GM12878 (cell line): ENCODE results near the gene HMCN2. TPM values are rescaled to one million over a fixed set of nuclear protein-coding genes. Genes with fewer than 3 reads are reported as not detected.

ENCODE experiments used
- ATAC-seq: fragments of 200-7000 bp; cut with Tn5 transposase; 3 replicates; pipeline ENCODE4 v1.9.1; 2020; ENCODE audit warnings: mild to moderate bottlenecking, moderate library complexity
- BruUV-seq: library from RNA; stranded (reverse); fragments of 400-500 nt; replicated peaks from 2 replicates; lab custom pipeline; 2021; lab: Mats Ljungman, UMichigan
- CTCF ChIA-PET: fragments of 300-600 bp; sonication (Branson Sonifier 250); formaldehyde crosslinking; extraction: SDS; loops from one replicate; lab custom pipeline; 2021; ENCODE audit warnings: inconsistent platforms; lab: Yijun Ruan, JAX
- POLR2A ChIA-PET: fragments of 350-600 bp; formaldehyde crosslinking; extraction: SDS; loops from one replicate; lab custom pipeline; 2021; ENCODE audit warnings: inconsistent platforms; lab: Charles Lee
- RAD21 ChIA-PET: fragments of 300-600 bp; sonication (Branson Sonifier 250); formaldehyde crosslinking; loops from one replicate; lab custom pipeline; 2023; ENCODE audit warnings: antibody characterized with exemption; ENCODE audit not compliant: unreplicated experiment; lab: Charles Lee
- SMC1A ChIA-PET: fragments of 300-600 bp; sonication (Branson Sonifier 250); formaldehyde crosslinking; loops from one replicate; lab custom pipeline; 2023; ENCODE audit not compliant: unreplicated experiment, uncharacterized antibody; lab: Charles Lee
- DNase-seq: peaks from one replicate; pipeline ENCODE4 v3.0.0-alpha.2; 2011; ENCODE audit warnings: low read depth, low spot score
- FAIRE-seq: peaks from 3 replicates; lab custom pipeline; 2011; peaks lifted over from hg19 to GRCh38; lab: Jason Lieb, UNC
- H2AFZ ChIP-seq: 2 replicates; pipeline ENCODE4 v1.6.0; 2011; ENCODE audit warnings: low read depth, low read length, control low read depth; ENCODE audit not compliant: control insufficient read depth
- H3K27ac ChIP-seq: 2 replicates; pipeline ENCODE4 v1.5.1; 2011; ENCODE audit warnings: control low read depth; ENCODE audit not compliant: control insufficient read depth, insufficient read depth
- H3K27me3 ChIP-seq, 2 experiments: replicated peaks in 1 of 2; 2 replicates each; pipeline versions ENCODE4 v1.6.0 to v1.6.1; 2011; ENCODE audit warnings: low read length in 1 of 2; ENCODE audit not compliant: control insufficient read depth in 2 of 2, insufficient read depth in 2 of 2
- H3K36me3 ChIP-seq, 2 experiments: 2 replicates each; pipeline ENCODE4 v1.5.1; 2011; ENCODE audit warnings: low read length in 1 of 2; ENCODE audit not compliant: control insufficient read depth in 2 of 2, insufficient read depth in 2 of 2
- H3K4me1 ChIP-seq: 2 replicates; pipeline ENCODE4 v1.6.1; 2011; ENCODE audit warnings: mild to moderate bottlenecking, low read length, moderate library complexity, mixed read lengths; ENCODE audit not compliant: control insufficient read depth, insufficient read depth
- H3K4me2 ChIP-seq: 2 replicates; pipeline ENCODE4 v1.6.0; 2011; ENCODE audit warnings: control low read depth; ENCODE audit not compliant: control insufficient read depth, insufficient read depth
- H3K4me3 ChIP-seq: fragments of 200-600 bp; sonication (generic); 2 replicates; pipeline ENCODE4 v1.5.1; 2016
- H3K79me2 ChIP-seq: 2 replicates; pipeline ENCODE4 v1.6.0; 2011; ENCODE audit warnings: low read length; ENCODE audit not compliant: control insufficient read depth, insufficient read depth
- H3K9ac ChIP-seq: 2 replicates; pipeline ENCODE4 v1.8.0; 2011; ENCODE audit warnings: low read length, control low read depth, mixed read lengths; ENCODE audit not compliant: control insufficient read depth, insufficient read depth
- H3K9me3 ChIP-seq: replicated peaks from 3 replicates; pipeline ENCODE4 v1.5.1; 2011; ENCODE audit warnings: mild to moderate bottlenecking, low read length; ENCODE audit not compliant: control insufficient read depth, insufficient read depth
- H4K20me1 ChIP-seq: 2 replicates; pipeline ENCODE4 v1.6.0; 2011; ENCODE audit not compliant: control insufficient read depth, insufficient read depth
- BHLHE40 ChIP-seq, 2 experiments: fragments of 450-650 bp in 1 of 2; IDR thresholded peaks; 2 replicates each; pipeline ENCODE4 v1.6.1; 2011 to 2017; ENCODE audit warnings: low read depth in 2 of 2, borderline replicate concordance in 1 of 2, improper control_type of control experiment in 1 of 2, low read length in 1 of 2, mild to moderate bottlenecking in 1 of 2
- HDAC2 ChIP-seq: fragments of 200-600 bp; sonication (generic); IDR thresholded peaks from 2 replicates; pipeline ENCODE4 v1.6.1; 2017
- JUND ChIP-seq: IDR thresholded peaks from 2 replicates; pipeline ENCODE4 v1.6.1; 2012; ENCODE audit warnings: low read depth, mild to moderate bottlenecking, low read length, improper control_type of control experiment, moderate library complexity
- LARP7 ChIP-seq: fragments of 450-650 bp; IDR thresholded peaks from 2 replicates; pipeline ENCODE4 v1.6.1; 2017; ENCODE audit warnings: mild to moderate bottlenecking
- NKRF ChIP-seq: fragments of 450-650 bp; conservative IDR thresholded peaks from 2 replicates; pipeline ENCODE4 v1.6.1; 2017; ENCODE audit warnings: mild to moderate bottlenecking, moderate library complexity
- NR2C2 ChIP-seq: IDR thresholded peaks from 2 replicates; pipeline ENCODE4 v1.6.1; 2011; ENCODE audit warnings: borderline replicate concordance, low read depth; ENCODE audit not compliant: control insufficient read depth, insufficient read length
- RAD21 ChIP-seq: IDR thresholded peaks from 2 replicates; pipeline ENCODE4 v1.6.1; 2011; ENCODE audit warnings: mild to moderate bottlenecking, low read depth, low read length, moderate library complexity; ENCODE audit not compliant: insufficient read depth
- RCOR1 ChIP-seq: conservative IDR thresholded peaks from 2 replicates; pipeline ENCODE4 v1.6.1; 2012; ENCODE audit warnings: low read depth, low read length, improper control_type of control experiment
- TCF3 ChIP-seq: IDR thresholded peaks from 2 replicates; pipeline ENCODE4 v1.6.1; 2012; ENCODE audit warnings: low read depth, mild to moderate bottlenecking, low read length, borderline replicate concordance; ENCODE audit not compliant: insufficient read depth
- TCF7 ChIP-seq: IDR thresholded peaks from 2 replicates; pipeline ENCODE4 v1.6.1; 2014; ENCODE audit warnings: antibody characterized with exemption, borderline replicate concordance
- WGBS: methylation state at CpG from one replicate; pipeline ENCODE4 v1.1.6; 2016; ENCODE audit warnings: low lambda C conversion rate; ENCODE audit not compliant: insufficient replicate concordance, insufficient coverage; ENCODE audit errors: missing lambda C conversion rate; 5-methylcytosine and 5-hydroxymethylcytosine counted together
- in situ Hi-C: fragments of 300-500 bp; cut with MboI; formaldehyde crosslinking; loops from 9 replicates; pipeline ENCODE4 v1.14.3; 2018; ENCODE audit warnings: mixed read lengths
- intact Hi-C: fragments of 100-400 bp; cut with micrococcal nuclease; formaldehyde crosslinking; loops from one replicate; pipeline ENCODE4 v1.14.2; 2022; ENCODE audit not compliant: unreplicated experiment
- polyA plus RNA-seq, 11 experiments: library from polyadenylated mRNA; depleted of rRNA in 4 of 11; unstranded in 6 of 11; stranded (reverse) in 5 of 11; fragments of >200 nt; fragmentation: Nextera tagmentation in 4 of 11; fragmentation: Illumina TruSeq in 1 of 11; extraction: Ambion mirVana in 4 of 11; extraction: Trizol in 1 of 11; gene quantifications; 1 replicate in 1 of 11; 2 replicates in 10 of 11; pipeline versions ENCODE4 v1.2.1 to v1.2.3, GENCODE V29; 2011 to 2016; ENCODE audit warnings: inconsistent platforms in 2 of 11, missing spikeins in 2 of 11, low read depth in 1 of 11
- total RNA-seq, 4 experiments: library from RNA; depleted of rRNA in 3 of 4; stranded (reverse); fragments of >200 nt in 3 of 4; fragmentation: Illumina TruSeq in 1 of 4; extraction: Trizol in 1 of 4; gene quantifications; 2 replicates each; pipeline versions ENCODE4 v1.2.1 to v1.2.3, GENCODE V29; 2013 to 2021
- TF ChIP-seq, protein P1 (sequence below): fragments of 450-650 bp; IDR thresholded peaks from 2 replicates; pipeline ENCODE4 v1.6.1; 2014; ENCODE audit warnings: mild to moderate bottlenecking
- TF ChIP-seq, protein P2 (sequence below): fragments of 450-650 bp; IDR thresholded peaks from 2 replicates; pipeline ENCODE4 v1.6.1; 2017; ENCODE audit warnings: mild to moderate bottlenecking, moderate library complexity
- TF ChIP-seq, protein P3 (sequence below): fragments of 450-650 bp; IDR thresholded peaks from 2 replicates; pipeline ENCODE4 v1.6.1; 2017; ENCODE audit warnings: mild to moderate bottlenecking

The HMCN2 gene
- total and polyA plus RNA-seq, 10 of the 15 experiments (the other 5 are each of a cell fraction or from before 2014, with no cell fraction given) = 0.04 TPM; not detected in 9

DNA sequence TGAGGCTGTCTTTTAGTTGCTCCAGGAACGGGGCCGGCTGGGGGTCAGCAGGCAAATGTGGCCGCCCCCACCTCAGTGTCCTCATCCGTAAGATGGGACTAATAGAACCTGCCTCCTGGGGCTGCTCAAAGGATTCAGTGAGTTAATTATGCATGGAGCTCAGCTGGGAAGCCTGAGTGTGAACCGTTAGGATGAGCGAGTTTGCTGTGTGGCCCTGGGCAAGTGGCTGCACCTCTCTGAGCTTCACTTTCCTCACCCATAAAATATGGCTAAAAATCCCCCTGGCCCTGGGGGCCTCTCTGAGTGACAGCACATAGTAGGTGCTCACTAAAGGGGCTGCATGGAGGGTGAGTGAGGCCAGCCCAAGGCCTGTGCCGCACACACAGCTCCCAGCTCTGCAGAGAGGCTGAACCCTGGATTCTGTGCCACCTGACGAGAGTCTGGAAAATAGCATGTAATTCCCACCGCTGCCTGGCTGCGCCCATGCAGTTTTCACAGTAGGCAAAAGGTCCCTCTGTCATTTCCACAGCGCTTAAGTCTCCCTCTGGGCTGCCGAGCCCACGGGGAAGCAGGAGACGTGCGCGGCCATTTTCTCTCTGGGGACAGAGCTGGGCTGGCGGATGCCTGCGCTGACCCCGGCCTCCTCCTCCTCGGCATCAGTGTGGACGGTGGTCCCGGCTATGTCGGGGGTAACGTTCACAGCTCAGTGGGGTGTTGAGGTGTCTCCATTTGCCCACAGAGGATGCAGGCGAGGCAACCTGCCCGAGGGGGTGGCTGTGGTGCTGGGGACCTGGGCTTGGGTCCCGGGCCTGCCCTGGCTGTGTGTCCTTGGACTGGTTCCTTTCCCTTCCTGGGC is 197.4 kb downstream of the HMCN2 start:
- in situ Hi-C loops = no loop called here
- intact Hi-C loops = no loop called here
- RAD21 ChIA-PET = interaction anchor here (0.5 to 1.5 kb wide), 2 partner anchors 220 to 486 kb away, joined by 3 to 13 read pairs; no protein-coding TSS in a partner anchor
- TF ChIP-seq BHLHE40 (IDR thresholded peaks at IDR 0.05; ENCODE audit: borderline replicate concordance in 1 of 2, low read depth in 2 of 2, low read length in 1 of 2) = no peak
- TF ChIP-seq, protein P1, sequence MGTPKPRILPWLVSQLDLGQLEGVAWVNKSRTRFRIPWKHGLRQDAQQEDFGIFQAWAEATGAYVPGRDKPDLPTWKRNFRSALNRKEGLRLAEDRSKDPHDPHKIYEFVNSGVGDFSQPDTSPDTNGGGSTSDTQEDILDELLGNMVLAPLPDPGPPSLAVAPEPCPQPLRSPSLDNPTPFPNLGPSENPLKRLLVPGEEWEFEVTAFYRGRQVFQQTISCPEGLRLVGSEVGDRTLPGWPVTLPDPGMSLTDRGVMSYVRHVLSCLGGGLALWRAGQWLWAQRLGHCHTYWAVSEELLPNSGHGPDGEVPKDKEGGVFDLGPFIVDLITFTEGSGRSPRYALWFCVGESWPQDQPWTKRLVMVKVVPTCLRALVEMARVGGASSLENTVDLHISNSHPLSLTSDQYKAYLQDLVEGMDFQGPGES = no peak
- no peak for TF ChIP-seq NR2C2
- TF ChIP-seq LARP7 = no peak
- no peak for TF ChIP-seq JUND
- no peak for TF ChIP-seq TCF7
- no peak for TF ChIP-seq RAD21
- TF ChIP-seq, protein P2, sequence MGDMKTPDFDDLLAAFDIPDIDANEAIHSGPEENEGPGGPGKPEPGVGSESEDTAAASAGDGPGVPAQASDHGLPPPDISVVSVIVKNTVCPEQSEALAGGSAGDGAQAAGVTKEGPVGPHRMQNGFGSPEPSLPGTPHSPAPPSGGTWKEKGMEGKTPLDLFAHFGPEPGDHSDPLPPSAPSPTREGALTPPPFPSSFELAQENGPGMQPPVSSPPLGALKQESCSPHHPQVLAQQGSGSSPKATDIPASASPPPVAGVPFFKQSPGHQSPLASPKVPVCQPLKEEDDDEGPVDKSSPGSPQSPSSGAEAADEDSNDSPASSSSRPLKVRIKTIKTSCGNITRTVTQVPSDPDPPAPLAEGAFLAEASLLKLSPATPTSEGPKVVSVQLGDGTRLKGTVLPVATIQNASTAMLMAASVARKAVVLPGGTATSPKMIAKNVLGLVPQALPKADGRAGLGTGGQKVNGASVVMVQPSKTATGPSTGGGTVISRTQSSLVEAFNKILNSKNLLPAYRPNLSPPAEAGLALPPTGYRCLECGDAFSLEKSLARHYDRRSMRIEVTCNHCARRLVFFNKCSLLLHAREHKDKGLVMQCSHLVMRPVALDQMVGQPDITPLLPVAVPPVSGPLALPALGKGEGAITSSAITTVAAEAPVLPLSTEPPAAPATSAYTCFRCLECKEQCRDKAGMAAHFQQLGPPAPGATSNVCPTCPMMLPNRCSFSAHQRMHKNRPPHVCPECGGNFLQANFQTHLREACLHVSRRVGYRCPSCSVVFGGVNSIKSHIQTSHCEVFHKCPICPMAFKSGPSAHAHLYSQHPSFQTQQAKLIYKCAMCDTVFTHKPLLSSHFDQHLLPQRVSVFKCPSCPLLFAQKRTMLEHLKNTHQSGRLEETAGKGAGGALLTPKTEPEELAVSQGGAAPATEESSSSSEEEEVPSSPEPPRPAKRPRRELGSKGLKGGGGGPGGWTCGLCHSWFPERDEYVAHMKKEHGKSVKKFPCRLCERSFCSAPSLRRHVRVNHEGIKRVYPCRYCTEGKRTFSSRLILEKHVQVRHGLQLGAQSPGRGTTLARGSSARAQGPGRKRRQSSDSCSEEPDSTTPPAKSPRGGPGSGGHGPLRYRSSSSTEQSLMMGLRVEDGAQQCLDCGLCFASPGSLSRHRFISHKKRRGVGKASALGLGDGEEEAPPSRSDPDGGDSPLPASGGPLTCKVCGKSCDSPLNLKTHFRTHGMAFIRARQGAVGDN = no peak
- no peak for TF ChIP-seq NKRF
- TF ChIP-seq TCF3 = no peak
- no peak for TF ChIP-seq RCOR1
- TF ChIP-seq, protein P3, sequence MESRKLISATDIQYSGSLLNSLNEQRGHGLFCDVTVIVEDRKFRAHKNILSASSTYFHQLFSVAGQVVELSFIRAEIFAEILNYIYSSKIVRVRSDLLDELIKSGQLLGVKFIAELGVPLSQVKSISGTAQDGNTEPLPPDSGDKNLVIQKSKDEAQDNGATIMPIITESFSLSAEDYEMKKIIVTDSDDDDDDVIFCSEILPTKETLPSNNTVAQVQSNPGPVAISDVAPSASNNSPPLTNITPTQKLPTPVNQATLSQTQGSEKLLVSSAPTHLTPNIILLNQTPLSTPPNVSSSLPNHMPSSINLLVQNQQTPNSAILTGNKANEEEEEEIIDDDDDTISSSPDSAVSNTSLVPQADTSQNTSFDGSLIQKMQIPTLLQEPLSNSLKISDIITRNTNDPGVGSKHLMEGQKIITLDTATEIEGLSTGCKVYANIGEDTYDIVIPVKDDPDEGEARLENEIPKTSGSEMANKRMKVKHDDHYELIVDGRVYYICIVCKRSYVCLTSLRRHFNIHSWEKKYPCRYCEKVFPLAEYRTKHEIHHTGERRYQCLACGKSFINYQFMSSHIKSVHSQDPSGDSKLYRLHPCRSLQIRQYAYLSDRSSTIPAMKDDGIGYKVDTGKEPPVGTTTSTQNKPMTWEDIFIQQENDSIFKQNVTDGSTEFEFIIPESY = no peak
- no peak for TF ChIP-seq HDAC2

More for the DNA sequence above, 197.4 kb downstream of the HMCN2 start:
- Histone ChIP-seq H4K20me1 (no peaks in the 10 kb centered on the region), H3K9me3 (no peaks in the 10 kb centered on the region), H3K27me3 (peaks cover 0 to 5% of the 10 kb centered on the region in 2 experiments; a peak in 2 of 4 replicates), H3K79me2 (no peaks in the 10 kb centered on the region), H3K36me3 (no peaks in the 10 kb centered on the region), H3K9ac (no peak overlapping the region), H3K4me2 (no peak overlapping the region), H2AFZ (no peak overlapping the region), H3K4me1 (no peaks in the 10 kb centered on the region), H3K27ac (no peak overlapping the region), H3K4me3 (no peak overlapping the region)
- BruUV-seq = no TSS peak
- FAIRE-seq = no peak
- ATAC-seq = no peak
- POLR2A ChIA-PET = interaction anchor here (0.5 kb wide), 1 partner anchor 246 kb away, joined by 3 read pairs; no protein-coding TSS in a partner anchor
- SMC1A ChIA-PET = interaction anchor here (1.0 to 2.2 kb wide), 2 partner anchors 219 to 220 kb away, joined by 3 to 7 read pairs; no protein-coding TSS in a partner anchor
- 62% methylated on average over 20 of the region's 27 CpGs for WGBS
- CTCF ChIA-PET = interaction anchor here (0.8 to 9.4 kb wide), 5 partner anchors 15 to 583 kb away, joined by 3 to 111 read pairs (median 3); no protein-coding TSS in a partner anchor
- DNase-seq = no peak
